Kidney (tissue), 14 donors: Measurements from ENCODE around the gene THBS2. TPM values are rescaled to one million over a fixed set of nuclear protein-coding genes. Genes with fewer than 3 reads are reported as not detected.
"Not testable (repeated sequence)": the region's sequence is repeated elsewhere in the genome, so short reads cannot be mapped to it uniquely, and the experiment has no call there.

ENCODE experiments used
- DNase-seq, 5 donors: peaks; one replicate each; pipeline ENCODE4 v3.0.0-alpha.2; 2013 to 2020
- FAIRE-seq: peaks from 2 replicates; lab custom pipeline; 2012; peaks lifted over from hg19 to GRCh38; lab: Jason Lieb, UNC
- H3K27ac ChIP-seq, 2 donors: one replicate each; pipeline ENCODE4 v1.7.0; 2013; ENCODE audit warnings: low read depth in 2 of 2, low read length in 2 of 2, inconsistent platforms in 1 of 2
- H3K27me3 ChIP-seq: one replicate; pipeline ENCODE4 v1.7.1; 2013; ENCODE audit warnings: low read length, inconsistent platforms; ENCODE audit not compliant: control insufficient read depth, insufficient read depth
- H3K36me3 ChIP-seq, 3 donors: one replicate each; pipeline versions ENCODE4 v1.7.0 to v1.7.1; 2013; ENCODE audit warnings: low read length in 3 of 3, control low read depth in 1 of 3, inconsistent platforms in 1 of 3; ENCODE audit not compliant: insufficient read depth in 3 of 3, control insufficient read depth in 2 of 3
- H3K4me1 ChIP-seq, 3 donors: one replicate each; pipeline versions ENCODE4 v1.7.0 to v1.7.1; 2013; ENCODE audit warnings: low read length in 3 of 3, inconsistent platforms in 1 of 3, low read depth in 1 of 3; ENCODE audit not compliant: control insufficient read depth in 2 of 3, insufficient read depth in 2 of 3
- H3K4me3 ChIP-seq, 3 donors: one replicate each; pipeline versions ENCODE4 v1.7.0 to v1.8.1; 2013; ENCODE audit warnings: low read length in 3 of 3, control low read depth in 1 of 3, inconsistent platforms in 1 of 3
- H3K9ac ChIP-seq, 3 donors: one replicate each; pipeline versions ENCODE4 v1.7.0 to v1.7.1; 2013; ENCODE audit warnings: low read length in 3 of 3, control low read depth in 1 of 3, inconsistent platforms in 1 of 3
- H3K9me3 ChIP-seq, 3 donors: one replicate each; pipeline versions ENCODE4 v1.7.0 to v1.7.1; 2013; ENCODE audit warnings: low read length in 3 of 3, control low read depth in 1 of 3, inconsistent platforms in 1 of 3; ENCODE audit not compliant: control insufficient read depth in 2 of 3, insufficient read depth in 1 of 3
- CTCF ChIP-seq: IDR thresholded peaks from 3 replicates; pipeline ENCODE4 v1.5.1; 2012; ENCODE audit warnings: mild to moderate bottlenecking, moderate library complexity, borderline replicate concordance; ENCODE audit not compliant: insufficient read depth; ENCODE audit errors: extremely low read depth
- intact Hi-C: fragments of 100-400 bp; cut with DNase I; formaldehyde crosslinking; loops from one replicate; pipeline ENCODE4 v1.11.1; 2022
- polyA plus RNA-seq: library from polyadenylated mRNA; stranded (reverse); fragments of 350-450 nt; fragmentation: Illumina TruSeq; extraction: RNeasy Lipid Tissue Mini Kit (QIAGEN cat#74804); gene quantifications from one replicate; pipeline ENCODE4 v1.2.3, GENCODE V29; 2014; ENCODE audit warnings: low read depth, low replicate concordance; ENCODE audit not compliant: insufficient read depth
- total RNA-seq: library from RNA; stranded (reverse); fragmentation: NEBNext Ultra II Directional; extraction: Animal tissue kit (Norgen Biotek cat#: 25700); gene quantifications from one replicate; pipeline ENCODE4 v1.2.1, GENCODE V29; 2021
- donor health status: control.
- donor health status: control.
- donor health status: control.
- donor health status: control.
- donor health status: control.
- donor health status: DM: yes; HTN: yes; CAD: no.
- donor health status: Normal renal cell carcinoma (clear cell type).

THBS2 gene
- total and polyA plus RNA-seq, 2 donors from 2014 or later = 2.7 to 33.4 TPM

DNA sequence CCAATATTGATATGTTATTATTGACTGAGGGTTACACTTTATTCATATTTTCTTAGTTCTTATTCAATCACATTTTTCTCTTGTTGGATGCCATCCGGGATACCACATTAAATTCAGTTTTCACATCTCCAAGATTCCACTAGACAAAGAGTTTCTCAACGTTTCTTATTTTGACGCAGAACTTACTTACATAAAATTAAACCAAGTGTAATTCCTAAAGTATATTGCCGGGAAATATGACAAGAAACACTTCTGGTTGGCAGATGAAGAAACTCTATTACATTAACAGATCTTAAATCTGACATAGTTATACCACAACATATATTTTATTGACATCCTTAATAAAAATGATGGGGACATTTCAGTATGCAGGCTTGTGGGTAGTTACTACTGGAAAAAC, 47.3 kb upstream of the THBS2 start:
- Histone ChIP-seq H3K36me3 (no peaks in the 10 kb centered on the region), H3K9ac (no peak overlapping the region), H3K27me3 (no peaks in the 10 kb centered on the region), H3K4me3 (no peak overlapping the region), H3K9me3 (no peaks in the 10 kb centered on the region), H3K4me1 (no peaks in the 10 kb centered on the region), H3K27ac (no peak overlapping the region)
- no peak for TF ChIP-seq CTCF
- intact Hi-C loops = no loop called here
- FAIRE-seq (no peak), DNase-seq (no peak)

DNA sequence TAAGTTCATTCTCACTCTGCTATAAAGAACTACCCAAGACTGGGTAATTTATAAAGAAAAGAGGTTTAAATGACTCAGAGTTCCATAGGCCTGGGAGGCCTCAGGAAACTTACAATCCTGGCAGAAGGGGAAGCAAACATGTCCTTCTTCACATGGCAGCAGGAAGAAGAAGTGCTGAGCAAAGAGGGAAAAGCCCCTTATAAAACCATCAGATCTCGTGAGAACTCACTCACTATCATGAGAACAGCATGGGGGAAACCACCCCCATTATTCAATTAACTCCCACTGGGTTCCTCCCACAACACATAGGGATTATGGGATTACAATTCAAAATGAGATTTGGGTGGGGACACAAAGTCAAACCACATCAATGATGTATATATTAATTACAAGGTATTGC, 45.0 kb upstream of the THBS2 start:
- H3K9ac ChIP-seq, H3K27ac ChIP-seq, DNase-seq, H3K27me3 ChIP-seq, H3K9me3 ChIP-seq, H3K4me1 ChIP-seq, H3K36me3 ChIP-seq, FAIRE-seq, intact Hi-C loops, H3K4me3 ChIP-seq: not testable (repeated sequence)

DNA sequence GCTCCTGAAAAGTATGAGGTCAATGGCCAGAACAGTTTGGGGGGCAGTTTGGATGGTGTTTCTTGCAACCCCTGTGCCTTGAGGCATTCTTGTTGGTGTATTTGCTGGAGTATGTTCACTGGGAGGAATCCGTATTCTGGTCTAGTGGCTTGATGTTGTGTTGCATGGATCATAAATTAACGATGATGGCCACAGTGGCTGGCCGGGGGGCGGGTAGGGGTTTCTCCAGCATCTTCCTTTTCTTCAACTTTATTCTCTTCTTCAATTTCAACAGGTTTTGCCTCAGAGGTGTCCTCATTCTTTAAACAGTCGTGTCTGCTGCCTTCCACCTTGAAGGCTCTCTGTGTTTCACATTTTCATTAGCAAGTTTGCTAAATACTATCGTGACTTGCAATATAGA, 43.0 kb upstream of the THBS2 start:
- intact Hi-C loops = no loop called here
- Histone ChIP-seq H3K4me3 (no peak overlapping the region), H3K36me3 (no peaks in the 10 kb centered on the region), H3K27ac (no peak overlapping the region), H3K4me1 (no peaks in the 10 kb centered on the region), H3K27me3 (no peaks in the 10 kb centered on the region), H3K9ac (no peak overlapping the region), H3K9me3 (no peaks in the 10 kb centered on the region)
- TF ChIP-seq CTCF = no peak
- FAIRE-seq (no peak), DNase-seq (no peak)

DNA sequence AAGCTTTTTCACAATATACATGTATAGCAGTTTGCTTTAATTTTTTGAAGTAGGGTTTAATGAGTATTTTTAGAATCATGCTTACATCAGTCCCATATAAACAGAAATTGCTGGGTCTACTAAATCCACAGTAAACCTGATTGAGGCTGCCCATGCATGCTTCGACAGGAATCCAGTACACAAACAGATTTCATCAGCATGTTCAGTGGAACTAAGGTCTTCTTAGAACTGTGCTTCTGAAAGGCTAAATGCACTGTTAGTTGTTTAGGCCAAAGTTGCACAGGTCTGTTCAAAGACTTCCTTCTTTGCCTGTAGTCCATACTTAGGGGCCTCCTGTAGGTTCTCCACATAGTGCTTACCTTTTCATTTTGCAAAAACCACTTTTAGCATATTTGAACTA, 42.5 kb upstream of the THBS2 start:
- DNase-seq (no peak), FAIRE-seq (no peak)
- H3K36me3 ChIP-seq = no peaks in the 10 kb centered on the region
- H3K27me3 ChIP-seq = no peaks in the 10 kb centered on the region
- H3K9ac ChIP-seq = no peak overlapping the region
- no peak overlapping the region for H3K27ac ChIP-seq
- intact Hi-C loops = no loop called here
- no peaks in the 10 kb centered on the region for H3K4me1 ChIP-seq
- H3K4me3 ChIP-seq = no peak overlapping the region
- H3K9me3 ChIP-seq = no peaks in the 10 kb centered on the region
- no peak for TF ChIP-seq CTCF
